GM20000 (cell line): Measurements from ENCODE around the gene EFCAB3.
"Not testable (repeated sequence)": the region's sequence is repeated elsewhere in the genome, so short reads cannot be mapped to it uniquely, and the experiment has no call there.

Source experiments
- DNase-seq: peaks from one replicate; pipeline ENCODE4 v3.0.0; 2012; ENCODE audit warnings: low spot score
- CTCF ChIP-seq: IDR thresholded peaks from 2 replicates; pipeline ENCODE4 v1.5.1; 2012; ENCODE audit warnings: mild to moderate bottlenecking, control low read depth; ENCODE audit errors: extremely low read depth, missing control alignments

Gene EFCAB3

DNA sequence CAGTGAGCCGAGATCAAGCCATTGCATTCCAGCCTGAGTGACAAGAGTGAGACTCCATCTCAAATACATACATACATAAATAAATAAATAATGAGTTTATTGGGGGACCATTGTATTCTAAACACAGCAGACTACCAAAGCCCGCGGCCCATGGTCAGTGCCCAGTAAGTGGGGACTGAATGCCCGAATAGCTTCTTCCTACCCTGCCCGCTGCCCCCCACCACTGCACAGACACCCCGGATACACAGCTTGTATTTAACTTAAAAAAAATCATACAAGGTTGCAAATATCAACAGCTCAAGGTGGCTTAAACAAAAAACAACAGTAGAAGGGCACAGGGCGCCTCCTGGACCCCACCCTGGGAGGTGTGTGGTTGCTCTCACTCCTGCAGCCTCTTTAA is 75.7 kb downstream of the EFCAB3 start:
- TF ChIP-seq CTCF, result no peak
- DNase-seq, result no peak

DNA sequence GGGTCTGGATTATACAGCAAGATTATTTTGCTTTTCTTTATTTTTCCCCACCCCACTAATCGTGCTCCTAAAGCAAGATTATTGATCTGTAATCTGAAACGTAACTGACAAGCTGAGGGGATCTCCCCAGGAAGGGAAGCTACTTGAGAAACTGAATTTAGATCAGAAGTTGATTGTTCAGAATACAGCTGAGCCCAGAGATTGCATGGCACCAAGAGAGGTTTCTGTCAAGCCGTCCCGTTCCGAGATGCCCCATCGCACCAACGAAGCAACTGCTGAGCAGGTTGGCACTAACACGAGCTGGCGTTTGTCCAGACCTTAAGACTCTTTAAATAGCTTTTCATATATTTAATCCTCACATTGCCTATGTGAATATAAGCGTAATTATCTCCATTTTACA is 78.1 kb downstream of the EFCAB3 start:
- DNase-seq, result not testable (repeated sequence)

GRCh38 chr17:62464422-62464821 is 84.1 kb downstream of the EFCAB3 start:
- not testable (repeated sequence) for DNase-seq

DNA sequence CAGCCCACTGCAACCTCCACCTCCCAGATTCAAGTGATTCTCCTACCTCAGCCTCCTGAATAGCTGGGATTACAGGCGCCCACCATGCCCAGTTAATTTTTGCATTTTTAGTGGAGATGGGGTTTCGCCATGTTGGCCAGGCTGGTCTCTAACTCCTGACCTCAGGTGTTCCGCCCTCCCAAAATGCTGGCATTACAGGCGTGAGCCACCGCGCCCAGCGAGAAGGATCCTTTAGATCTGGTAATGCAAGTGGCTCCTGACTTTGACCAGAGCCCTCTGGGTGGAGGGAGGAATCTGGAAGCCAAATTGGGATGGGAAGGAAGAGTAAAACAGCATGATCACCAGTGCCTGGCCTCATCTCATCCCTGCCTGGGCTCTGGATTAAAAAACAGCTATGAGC is 84.9 kb downstream of the EFCAB3 start:
- DNase-seq, result not testable (repeated sequence)
